Measurements from ENCODE around the gene BLACAT1.
A peak's percentile ranks its signal among the peaks of the same experiment; 100 is the strongest.

- no peak for TF ChIP-seq ZBTB7A (IDR thresholded peaks at IDR 0.05; ENCODE audit: low read depth)
- TF ChIP-seq NFIC (IDR thresholded peaks at IDR 0.05), result 0 out of 2 replicates have a peak, but pooled peaks have one; percentile 15
- no peak for TF ChIP-seq TEAD4 (IDR thresholded peaks at IDR 0.05)
- TF ChIP-seq EGR1 (IDR thresholded peaks at IDR 0.05), result no peak
- TF ChIP-seq EP300 (IDR thresholded peaks at IDR 0.05; ENCODE audit: borderline replicate concordance), result no peak
Measured at GRCh38 chr1:205458777-205459566, 3.1 kb upstream of the BLACAT1 start.
